Activated T-cell treated with anti-CD3 and anti-CD28 coated beads for 1 hour (primary cell): ENCODE measurements around the gene RASAL2.

Source experiments
- DNase-seq: peaks from one replicate; pipeline ENCODE4 v3.0.0-alpha.2; 2020; ENCODE audit warnings: low read depth

The RASAL2 gene

DNA sequence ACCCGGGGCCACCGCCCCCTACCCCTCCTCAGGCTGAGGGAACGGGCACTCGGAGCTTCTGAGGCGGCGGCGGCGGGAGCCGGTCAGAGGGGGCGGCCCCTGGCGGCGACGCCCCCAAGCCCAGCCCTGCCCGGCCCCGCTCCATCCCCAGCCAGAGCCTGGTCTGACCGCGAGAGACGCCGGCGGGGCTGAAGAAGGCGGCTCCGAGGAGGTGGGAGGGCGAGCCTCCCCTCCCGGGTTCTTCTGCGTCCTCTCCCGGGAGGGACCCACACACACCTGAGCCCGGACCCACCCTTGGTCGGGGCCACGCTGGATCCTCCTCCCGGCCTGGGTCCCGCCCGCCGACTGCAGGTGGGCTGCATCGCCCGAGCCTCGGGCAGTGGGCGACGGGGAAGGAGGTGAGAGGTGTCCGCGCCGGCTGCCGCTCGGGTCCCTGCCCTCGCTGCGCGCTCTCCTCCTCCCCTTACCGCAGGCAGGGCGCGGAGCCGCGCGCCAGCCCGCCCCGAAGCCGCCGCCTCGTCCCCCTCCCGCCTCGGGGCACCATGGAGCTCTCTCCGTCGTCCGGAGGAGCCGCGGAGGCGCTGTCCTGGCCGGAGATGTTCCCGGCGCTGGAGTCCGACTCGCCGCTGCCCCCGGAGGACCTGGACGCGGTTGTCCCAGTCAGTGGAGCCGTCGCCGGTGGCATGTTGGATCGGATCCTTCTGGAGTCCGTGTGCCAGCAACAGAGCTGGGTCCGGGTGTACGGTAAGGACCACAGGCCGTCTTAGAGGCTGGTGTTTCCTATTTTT, at the start of gene RASAL2:
TSS of gene RASAL2 (plus strand) at position 154 of the 788 bp plus-strand sequence. CDS start at position 543, 389 bp downstream.
- DNase-seq, result no peak

DNA sequence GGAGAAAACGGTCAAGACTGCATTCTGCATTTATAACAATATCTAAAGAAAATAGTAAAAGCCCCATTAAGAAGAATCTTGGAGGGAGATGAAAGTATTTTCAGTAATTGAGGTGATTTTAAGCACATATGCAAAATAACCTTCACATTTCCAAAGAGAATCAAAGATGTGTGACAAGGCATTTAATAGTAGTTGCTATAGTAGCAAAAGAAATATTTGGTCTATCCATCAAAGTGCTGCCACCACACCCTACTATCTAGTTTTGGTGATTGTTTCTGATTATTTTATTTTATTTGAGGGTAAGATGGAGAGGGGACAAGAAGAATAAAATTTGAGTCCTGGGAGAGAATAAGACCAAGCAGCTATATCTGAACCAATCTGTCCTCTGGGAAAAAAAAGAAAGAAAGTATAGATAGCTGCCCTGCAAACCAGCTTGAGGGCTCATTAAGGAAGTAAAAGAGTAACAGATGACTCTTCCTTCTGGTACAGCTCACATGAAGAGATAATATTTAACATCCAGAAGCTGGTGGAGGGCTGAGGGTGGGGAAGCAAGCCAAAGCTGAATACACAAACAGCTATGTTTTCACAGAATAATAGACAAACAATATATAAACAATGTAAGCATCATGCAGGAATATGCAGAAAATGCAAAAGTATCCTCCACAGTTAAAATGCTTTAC, 47.2 kb upstream of the RASAL2 start:
- DNase-seq, result no peak

DNA sequence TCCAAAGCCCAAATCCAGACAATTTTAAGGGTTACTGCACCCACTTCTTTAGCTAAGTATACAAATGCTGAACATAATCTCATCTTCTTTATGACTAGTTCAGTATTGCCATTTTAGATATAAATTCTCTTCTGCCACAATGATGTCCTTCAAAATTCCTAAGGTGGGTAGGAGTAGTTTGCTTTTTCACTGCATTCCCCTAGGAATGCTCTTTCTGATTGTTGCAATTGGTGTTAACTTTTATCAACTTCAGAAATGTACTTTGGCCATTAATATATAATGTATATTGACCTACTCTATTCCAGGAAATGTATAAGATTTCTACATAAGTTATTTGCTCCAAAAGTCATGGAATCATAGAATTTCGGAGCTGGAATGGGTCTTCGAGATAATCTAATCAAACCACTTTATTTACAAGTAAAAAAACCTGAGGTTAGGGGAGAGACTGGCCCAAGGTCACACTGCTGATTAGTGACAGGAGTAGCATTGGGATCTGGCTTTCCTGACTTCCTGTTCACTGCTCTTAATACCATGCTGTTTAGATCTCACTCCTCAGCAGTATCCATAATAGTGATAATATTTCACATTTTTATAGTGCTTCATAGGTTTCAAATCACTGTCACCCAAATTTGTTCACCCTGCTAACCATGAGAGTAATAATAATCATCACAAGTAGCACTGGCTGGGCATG, 46.4 kb upstream of the RASAL2 start:
- DNase-seq, result no peak

DNA sequence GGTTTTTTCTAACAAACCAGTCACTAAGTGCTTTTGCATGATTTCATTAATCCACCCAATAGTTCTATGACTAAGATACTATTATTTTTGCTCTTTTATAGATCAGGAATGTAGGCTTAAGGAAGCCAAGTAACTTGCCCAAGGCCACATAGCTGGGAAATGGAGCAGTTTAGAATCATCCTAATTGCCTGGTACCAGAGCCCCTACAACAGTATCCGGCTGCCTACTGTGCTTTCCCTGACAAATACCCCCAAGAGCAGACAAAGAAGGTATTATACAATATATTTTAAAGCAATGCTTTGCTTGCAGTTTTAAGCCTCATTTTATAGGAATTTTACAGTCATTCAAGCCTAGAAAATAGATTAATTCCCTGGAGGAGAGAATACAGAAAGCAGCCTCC, 45.5 kb upstream of the RASAL2 start:
- no peak for DNase-seq

DNA sequence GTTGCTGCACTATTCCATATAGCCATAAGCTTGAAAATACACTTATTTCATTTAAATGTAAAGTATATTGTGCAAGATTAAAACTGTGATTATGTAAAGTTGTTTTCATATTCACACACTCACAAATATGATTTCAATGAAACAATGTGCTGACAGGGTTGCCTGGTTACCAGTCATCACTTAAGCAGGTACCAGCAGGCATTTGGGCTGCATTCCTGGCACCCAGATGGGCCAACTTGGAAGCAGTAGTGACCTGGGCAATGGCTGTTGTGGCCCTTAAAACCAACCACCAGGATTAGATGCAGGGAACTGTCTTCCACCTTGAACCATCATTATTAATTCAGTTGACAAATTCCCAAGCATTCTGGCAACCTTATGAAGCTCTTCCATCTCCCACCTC, 45.0 kb upstream of the RASAL2 start:
- DNase-seq, result no peak

DNA sequence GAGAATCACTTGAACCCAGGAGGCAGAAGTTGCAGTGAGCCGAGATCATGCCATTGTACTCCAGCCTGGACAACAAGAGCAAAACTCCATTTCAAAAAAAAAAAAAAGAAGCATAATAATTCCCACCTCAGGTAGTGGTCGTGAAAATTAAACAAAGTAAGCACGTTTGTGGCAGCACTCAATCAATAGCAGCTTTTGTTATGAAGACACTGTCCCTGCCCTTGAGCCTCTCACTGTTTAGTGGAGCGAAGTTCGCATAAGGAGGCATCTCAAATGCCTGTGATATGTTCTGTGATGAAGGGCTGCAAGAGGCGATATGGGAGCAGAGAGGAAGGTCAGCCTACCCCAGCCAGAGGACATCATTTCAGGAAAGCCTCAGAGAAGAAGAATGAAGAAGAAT, 43.8 kb upstream of the RASAL2 start:
- no peak for DNase-seq

DNA sequence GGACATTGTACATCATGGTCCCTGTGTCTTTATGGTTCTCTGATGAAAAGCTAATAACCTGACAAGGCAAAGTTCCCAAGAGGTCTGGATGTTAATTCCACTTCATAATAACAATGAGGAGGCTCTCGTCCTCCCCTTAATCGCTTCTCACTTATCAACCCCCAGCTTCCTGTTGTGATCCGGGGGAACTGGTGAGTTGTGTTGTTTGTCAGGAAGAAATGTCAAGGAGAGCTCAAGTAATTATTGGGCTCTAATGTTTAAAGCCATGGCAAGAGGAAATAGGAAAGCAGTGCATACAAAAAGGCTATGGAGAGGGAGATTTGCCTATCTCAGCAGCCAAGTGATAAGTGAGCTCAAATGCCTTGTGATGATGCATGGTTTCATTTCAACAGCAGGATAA, 42.8 kb upstream of the RASAL2 start:
- DNase-seq, result no peak

DNA sequence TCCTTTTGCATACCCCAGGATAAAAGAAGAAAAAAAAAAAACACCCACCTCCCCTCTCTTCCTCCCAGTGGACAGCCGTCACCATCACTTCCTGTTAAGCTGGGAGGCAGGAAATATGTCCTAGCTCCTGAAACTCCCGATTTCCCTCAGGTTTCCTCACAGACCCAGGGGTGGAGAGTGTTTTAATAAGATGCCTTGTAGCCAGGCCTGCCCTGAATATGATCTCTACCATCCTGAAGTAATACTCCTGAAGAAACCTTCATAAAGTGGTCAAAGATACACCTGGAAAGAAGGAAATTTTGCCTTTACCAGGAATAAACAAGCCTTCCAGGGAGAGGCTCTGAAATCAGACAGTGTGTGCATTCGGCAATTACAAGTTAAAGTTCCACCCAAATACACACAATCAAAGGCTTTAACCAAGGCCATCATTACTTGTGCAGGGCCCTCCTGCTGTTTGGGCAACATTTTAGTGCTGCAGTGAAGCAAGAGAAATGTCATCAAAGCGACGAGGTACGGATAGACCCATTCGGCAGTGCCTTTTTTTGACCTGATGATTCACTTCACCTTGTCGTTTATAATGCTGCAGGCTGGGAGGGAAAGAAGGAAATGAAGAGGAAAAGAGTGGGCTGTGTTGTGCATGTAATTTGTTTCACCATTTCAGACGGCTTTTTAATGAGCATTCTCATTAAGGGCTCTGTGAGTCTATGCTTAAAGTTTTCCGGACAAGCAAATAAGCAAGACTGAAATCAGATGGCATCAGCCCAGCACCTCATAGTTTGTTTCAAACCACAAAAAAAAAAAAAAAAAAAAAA, 41.0 kb upstream of the RASAL2 start:
- DNase-seq, result no peak

DNA sequence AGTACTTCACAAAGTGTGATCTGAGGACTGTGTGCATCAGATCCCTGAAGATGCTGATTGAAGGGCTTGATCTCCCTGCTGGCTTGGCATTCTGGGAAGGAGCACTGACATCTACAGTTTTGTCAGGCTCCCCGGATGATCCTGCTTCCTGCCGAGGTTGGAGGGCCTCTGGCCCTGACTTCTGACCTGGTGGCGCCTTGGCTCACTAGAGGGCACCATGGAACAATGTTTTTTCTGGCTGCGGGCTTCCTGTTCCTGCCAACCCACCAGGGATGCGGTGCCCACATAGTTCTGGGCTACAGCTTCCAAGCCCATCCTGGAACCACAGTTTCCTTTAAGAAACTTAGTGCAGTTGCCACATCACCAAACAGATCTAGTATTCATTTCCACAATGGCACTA, 38.8 kb upstream of the RASAL2 start:
- DNase-seq, result no peak

DNA sequence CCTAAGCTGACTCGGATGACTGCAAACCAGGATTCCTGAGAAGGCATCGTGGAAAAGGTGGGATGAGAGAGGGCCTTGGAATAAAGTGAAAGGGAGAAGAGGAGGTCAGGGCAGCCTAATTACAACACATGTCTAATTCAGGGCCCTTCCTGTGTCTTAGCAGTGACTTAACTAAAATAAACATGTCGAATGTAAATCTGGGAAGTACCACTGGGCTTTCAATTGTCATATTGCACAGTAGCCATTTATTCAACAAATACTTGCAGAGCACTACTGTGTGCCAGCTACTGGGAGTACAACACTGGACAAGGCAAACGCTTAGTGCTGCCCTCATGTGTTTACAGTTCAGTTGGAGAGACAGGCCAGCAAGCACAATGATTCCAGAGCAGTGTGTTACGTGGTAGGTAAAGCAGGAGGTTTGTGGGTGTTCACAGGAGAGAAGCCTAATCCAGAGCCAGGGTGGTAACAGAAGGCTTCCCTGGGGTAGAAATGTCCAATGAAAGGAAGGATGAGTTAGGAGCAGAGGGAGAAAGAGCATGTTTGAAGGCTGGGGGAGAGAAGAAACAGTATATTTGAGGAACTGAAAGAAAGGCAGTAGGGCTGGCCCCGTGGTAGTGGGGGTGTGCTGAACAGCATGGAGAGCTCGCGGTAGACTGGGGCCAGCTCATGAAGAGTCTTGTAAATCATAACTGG, 38.0 kb upstream of the RASAL2 start:
- DNase-seq, result no peak

DNA sequence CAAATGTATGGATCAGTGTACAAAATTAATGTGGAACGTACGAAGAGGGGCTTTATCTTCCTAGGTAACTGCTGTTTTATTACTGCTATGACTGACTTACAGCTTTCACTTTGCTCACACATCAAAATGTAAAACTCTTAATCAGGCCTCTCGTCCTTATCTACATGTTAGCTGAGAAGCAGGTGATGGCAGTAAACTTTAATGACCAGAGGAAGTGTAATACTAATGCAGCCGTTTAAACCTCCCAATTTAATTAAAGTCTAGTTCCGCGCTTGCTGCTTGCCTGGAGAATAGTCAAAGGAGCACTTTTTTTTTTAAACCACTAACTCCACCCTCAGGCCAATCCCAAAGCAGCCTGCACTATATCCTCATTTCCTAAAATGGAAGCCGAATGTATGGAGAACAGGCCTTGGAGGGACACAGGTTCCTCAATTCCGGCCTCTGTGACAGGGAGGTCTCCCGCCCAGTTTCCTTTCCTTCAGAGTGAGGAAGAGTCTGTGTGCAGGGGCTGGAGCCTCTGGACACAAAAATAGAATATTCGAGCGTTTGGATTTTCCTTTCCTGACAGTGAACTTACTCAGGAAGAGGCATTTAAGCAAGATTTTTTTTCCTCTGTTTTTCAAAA, 36.7 kb upstream of the RASAL2 start:
- no peak for DNase-seq

DNA sequence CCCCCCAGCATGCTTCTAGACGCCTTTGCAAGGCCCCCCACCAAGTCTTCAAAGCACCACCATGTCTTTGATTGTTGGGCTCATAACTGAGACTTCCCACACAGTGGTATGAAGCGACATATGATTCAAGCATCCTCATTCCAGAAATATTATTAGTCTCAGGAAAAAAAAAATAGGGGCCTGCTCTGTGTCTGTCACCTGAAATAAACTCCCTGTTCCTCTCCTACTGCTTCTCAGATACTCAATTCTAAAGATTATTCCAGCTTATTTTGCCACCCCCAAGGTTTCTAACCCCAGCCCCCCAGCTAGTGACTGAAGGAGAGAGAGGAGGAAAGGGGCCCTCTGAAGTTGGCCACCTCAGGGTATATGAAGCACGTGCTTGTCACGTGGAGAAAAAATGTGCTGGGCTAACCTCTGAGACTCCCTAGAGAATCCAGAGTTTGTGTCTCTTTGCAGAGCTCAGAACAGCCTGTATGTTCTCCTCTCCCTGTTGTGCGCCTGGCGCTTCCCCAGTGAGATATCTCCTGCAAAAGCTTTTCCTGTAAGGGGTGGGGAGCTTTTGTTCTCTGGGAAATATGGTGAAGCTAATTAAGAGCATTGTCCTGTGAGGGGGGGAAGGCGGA, 35.9 kb upstream of the RASAL2 start:
- no peak for DNase-seq

DNA sequence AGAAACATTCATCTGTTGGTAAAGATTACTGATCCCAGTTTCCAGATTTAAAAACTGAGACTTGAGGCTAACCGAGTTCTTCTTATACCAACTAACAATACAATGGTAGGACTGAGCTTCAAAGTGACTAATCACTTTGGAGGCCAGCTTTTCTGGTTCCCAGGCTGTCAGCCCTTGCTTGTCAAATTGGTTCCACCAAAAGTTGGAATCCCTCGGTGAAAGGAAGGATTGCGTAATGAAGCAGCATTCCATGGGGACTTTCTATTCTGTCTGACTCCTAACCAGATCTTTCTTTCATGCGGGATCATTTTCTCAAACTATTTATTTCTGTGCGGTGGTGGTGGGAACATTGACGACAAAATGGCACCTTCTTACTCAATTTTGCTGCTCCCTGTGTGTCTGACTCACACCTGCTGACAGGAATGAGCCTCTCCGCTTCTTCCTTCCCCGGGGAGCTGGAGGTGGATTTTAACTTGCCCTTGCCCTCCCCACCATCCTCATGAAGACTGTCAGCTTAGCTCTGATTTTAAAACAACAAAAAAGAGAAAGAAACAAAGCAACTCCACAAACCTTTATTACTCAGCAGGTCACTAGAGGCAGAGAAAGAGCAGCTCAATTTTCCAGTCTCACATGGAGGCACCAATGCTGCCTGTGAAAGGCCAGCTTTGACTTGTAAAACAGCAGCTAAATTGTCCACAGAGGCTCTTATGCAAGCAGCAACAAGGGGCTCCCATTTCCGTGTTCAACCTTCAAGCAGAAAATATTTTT, 32.9 kb upstream of the RASAL2 start:
- no peak for DNase-seq

DNA sequence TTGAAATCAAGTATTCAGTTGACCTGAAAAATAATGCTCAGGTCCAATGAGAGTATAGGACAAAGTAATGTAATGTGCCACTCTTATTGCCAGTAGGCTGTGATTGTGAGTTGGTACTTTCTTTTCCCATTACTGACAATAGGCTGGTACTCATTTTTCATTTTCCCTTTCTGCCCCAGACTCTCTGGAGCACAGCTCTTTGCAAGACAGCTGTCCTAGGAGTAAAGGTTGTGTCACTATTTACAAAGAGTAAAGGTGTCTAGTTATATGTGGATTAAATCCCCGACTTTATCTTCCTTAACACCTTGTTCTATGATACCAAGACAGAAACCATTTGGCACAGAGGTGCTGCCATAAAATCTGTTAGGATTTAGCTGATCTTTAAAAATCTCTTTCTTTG, 32.3 kb upstream of the RASAL2 start:
- DNase-seq, result no peak

DNA sequence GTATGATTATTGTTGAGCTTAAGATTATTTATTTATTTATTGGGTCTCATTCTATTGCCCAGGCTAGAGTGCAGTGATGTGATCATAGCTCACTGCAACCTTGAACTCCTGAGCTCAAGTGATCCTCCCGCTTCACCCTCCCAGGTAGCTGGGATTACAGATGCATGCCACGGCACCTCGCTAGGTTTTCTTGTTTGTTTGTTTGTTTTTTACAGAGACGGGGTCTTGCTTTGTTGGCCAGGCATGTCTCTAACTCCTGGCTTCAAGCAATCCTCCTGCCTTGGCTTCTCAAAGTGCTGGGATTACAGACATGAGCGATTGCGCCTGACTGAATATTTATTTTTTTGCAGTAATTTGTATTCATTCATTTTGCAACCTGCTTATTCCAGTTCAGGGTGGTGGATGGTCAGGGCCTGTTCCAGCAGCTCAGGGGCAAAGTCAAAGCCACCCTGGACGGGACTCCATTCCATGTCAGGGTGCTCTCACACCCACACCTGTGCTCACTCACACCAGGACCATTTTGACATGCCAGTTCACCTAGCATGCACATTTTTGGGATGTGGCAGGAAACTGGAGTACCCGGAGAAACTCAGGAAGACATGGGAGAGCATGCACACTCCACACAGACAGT, 29.6 kb upstream of the RASAL2 start:
- DNase-seq, result no peak

DNA sequence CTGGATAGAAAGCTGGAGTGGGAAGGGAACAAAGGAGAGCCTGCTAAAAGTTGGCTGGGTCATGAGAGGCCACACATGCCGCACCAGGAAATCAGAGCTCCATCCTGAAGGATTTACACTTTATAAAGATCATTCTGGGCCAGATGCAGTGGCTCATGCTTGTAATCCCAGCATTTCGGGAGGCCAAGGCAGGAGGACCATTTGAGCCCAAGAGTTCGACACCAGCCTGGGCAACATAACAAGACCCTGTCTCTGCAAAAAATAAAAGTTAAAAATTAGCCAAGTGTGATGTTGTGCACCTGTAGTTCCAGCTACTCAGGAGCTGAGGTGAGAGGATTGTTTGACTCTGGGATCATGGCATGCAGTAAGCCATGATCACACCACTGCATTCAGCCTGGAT, 28.7 kb upstream of the RASAL2 start:
- DNase-seq, result no peak

DNA sequence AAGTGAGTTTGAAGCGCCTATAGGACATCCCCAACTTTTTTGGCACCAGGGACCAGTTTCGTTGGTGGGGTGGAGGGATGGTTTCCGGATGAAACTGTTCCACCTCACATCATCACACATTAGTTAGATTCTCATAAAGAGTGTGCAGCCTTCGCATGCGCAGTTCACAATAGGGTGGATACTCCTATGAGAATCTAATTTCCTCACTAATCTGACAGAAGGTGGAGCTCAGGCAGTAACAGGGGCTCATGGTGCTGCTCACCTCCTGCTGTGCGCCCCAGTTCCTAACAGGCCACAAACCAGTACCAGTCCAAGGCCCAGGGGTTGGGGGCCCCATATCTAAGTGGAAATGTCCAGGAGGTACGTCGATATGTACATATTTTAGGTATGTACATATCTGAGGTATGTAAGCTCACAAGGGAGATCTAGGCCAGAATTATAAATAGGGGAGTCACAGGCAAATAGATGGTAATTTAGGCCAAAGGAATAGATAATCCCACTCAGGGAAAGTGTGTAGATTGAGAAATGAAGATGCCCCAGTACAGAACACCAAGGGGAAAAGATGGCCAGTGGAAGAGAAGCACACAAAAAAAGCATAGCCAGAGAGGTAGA, 27.5 kb upstream of the RASAL2 start:
- DNase-seq, result no peak

DNA sequence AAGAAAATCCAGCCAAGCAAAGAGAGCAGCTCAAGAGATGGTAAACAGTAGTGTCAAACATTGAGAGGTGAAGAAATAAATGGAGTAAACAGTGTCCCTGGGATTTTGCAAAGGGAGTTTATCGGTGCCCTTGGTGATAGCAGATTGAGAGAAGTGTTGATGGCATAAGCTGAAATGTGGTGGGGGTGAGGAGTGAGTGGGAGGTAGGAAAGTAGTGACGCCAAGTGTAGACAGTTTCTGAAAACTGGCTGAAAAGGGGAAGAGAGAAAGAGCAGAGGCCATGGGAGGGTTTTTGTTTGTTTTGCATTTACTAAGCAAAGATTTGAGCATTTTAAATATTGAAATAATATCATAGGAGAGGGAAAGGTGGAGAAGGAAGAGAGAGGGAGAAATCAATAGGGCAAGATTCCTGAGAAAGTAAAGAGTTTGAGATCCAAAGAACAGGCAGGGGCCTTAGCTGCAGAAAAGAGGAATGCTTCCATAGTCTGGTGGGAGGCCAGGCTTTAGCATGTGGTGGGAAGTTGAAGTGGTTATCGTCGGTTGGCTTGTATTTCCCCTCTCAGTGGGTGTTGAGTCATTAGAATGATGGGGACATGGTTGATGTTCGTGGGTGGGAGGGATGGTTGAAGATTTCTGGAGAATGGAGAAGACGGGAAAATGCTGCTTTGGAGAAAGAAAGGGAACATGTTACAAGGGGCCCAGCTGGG, 26.8 kb upstream of the RASAL2 start:
- DNase-seq, result no peak
